K562 (cell line): Measurements from ENCODE around the gene SFPQ. TPM values are rescaled to one million over a fixed set of nuclear protein-coding genes. Genes with fewer than 3 reads are reported as not detected.

Source experiments
- E2F6 ChIP-seq, 2 experiments: IDR thresholded peaks; 2 replicates each; pipeline ENCODE4 v1.6.1; 2011; ENCODE audit warnings: borderline replicate concordance in 1 of 2, control low read depth in 1 of 2, low read depth in 1 of 2, low read length in 1 of 2, mild to moderate bottlenecking in 1 of 2, mixed read lengths in 1 of 2, moderate library complexity in 1 of 2; ENCODE audit not compliant: insufficient read depth in 1 of 2, insufficient read length in 1 of 2, poor library complexity in 1 of 2, severe bottlenecking in 1 of 2; ENCODE audit errors: extremely low read depth in 1 of 2
- EGR1 ChIP-seq: fragments of 450-650 bp; conservative IDR thresholded peaks from 2 replicates; pipeline ENCODE4 v1.6.1; 2017; ENCODE audit warnings: mild to moderate bottlenecking
- FOSL1 ChIP-seq: fragments of 200-800 bp; sonication (Bioruptor generic); conservative IDR thresholded peaks from 2 replicates; pipeline ENCODE4 v1.6.1; 2016; ENCODE audit warnings: missing genetic modification characterization, missing compliant biosample characterization
- GTF2B ChIP-seq: IDR thresholded peaks from 2 replicates; pipeline ENCODE4 v1.6.1; 2011; ENCODE audit not compliant: insufficient read length; ENCODE audit errors: extremely low read depth
- KAT2B ChIP-seq: IDR thresholded peaks from one replicate; pipeline ENCODE4 v1.6.1; 2012; ENCODE audit warnings: low read depth, mild to moderate bottlenecking, control low read depth, inconsistent platforms, low read length, moderate library complexity
- MED1 ChIP-seq: sonication (generic); formaldehyde crosslinking; IDR thresholded peaks from 2 replicates; pipeline ENCODE4 v1.8.1; 2023; ENCODE audit warnings: missing genetic modification reagents, borderline replicate concordance
- MYC ChIP-seq, 2 experiments: fragments of 250-450 bp in 1 of 2; sonication (Bioruptor Pico) in 1 of 2; IDR thresholded peaks; 2 replicates each; pipeline versions ENCODE4 v1.5.1 to v1.6.1; 2012 to 2021; ENCODE audit warnings: low read depth in 2 of 2, borderline replicate concordance in 1 of 2, improper control_type of control experiment in 1 of 2, low read length in 1 of 2, mild to moderate bottlenecking in 1 of 2, moderate library complexity in 1 of 2
- NR2F6 ChIP-seq: fragments of 450-650 bp; formaldehyde crosslinking; IDR thresholded peaks from 2 replicates; pipeline ENCODE4 v1.4.0; 2020; ENCODE audit warnings: mild to moderate bottlenecking
- POLR2A ChIP-seq: fragments of 450-650 bp; conservative IDR thresholded peaks from 2 replicates; pipeline ENCODE4 v1.6.1; 2016
- POLR2AphosphoS2 ChIP-seq: IDR thresholded peaks from 2 replicates; pipeline ENCODE4 v1.6.1; 2012; ENCODE audit warnings: low read length, improper control_type of control experiment
- POLR2G ChIP-seq: fragments of 200-400 bp; formaldehyde crosslinking; IDR thresholded peaks from 2 replicates; pipeline ENCODE4 v1.6.1; 2017; ENCODE audit warnings: low read depth, mild to moderate bottlenecking, antibody characterized with exemption, low read length, moderate library complexity
- SMAD3 ChIP-seq: fragments of 450-650 bp; formaldehyde crosslinking; conservative IDR thresholded peaks from 2 replicates; pipeline ENCODE4 v1.4.0; 2020; ENCODE audit warnings: mild to moderate bottlenecking
- ZBTB12 ChIP-seq: fragments of 250-450 bp; sonication (Bioruptor Pico); IDR thresholded peaks from 2 replicates; pipeline ENCODE4 v1.4.0; 2020
- ZBTB17 ChIP-seq: fragments of 450-650 bp; formaldehyde crosslinking; IDR thresholded peaks from 2 replicates; pipeline ENCODE4 v1.4.0; 2020; ENCODE audit warnings: mild to moderate bottlenecking
- ZNF140 ChIP-seq: fragments of 250-450 bp; sonication (Bioruptor Pico); IDR thresholded peaks from 2 replicates; pipeline ENCODE4 v1.8.0; 2021; ENCODE audit warnings: moderate library complexity, mild to moderate bottlenecking, inconsistent platforms
- ZNF197 ChIP-seq: fragments of 200-800 bp; sonication (Bioruptor generic); IDR thresholded peaks from 2 replicates; pipeline ENCODE4 v1.6.1; 2016; ENCODE audit warnings: low read depth, missing genetic modification characterization, missing compliant biosample characterization
- ZNF253 ChIP-seq: fragments of 250-450 bp; sonication (Bioruptor Pico); conservative IDR thresholded peaks from 2 replicates; pipeline ENCODE4 v1.6.1; 2021; ENCODE audit warnings: mild to moderate bottlenecking
- ZNF507 ChIP-seq: conservative IDR thresholded peaks from 2 replicates; pipeline ENCODE4 v1.6.1; 2017; ENCODE audit warnings: missing genetic modification characterization, missing compliant biosample characterization
- ZNF766 ChIP-seq: fragments of 200-800 bp; sonication (Bioruptor generic); conservative IDR thresholded peaks from 2 replicates; pipeline ENCODE4 v1.6.1; 2016; ENCODE audit warnings: missing genetic modification characterization, missing compliant biosample characterization
- ZNF830 ChIP-seq: fragments of 250-450 bp; sonication (Bioruptor Pico); IDR thresholded peaks from 2 replicates; pipeline ENCODE4 v1.5.0; 2021; ENCODE audit warnings: mild to moderate bottlenecking
- polyA plus RNA-seq, 8 experiments: library from polyadenylated mRNA; depleted of rRNA in 4 of 8; stranded (reverse) in 5 of 8; unstranded in 3 of 8; fragments of >200 nt; fragmentation: Nextera tagmentation in 2 of 8; fragmentation: Illumina TruSeq in 1 of 8; extraction: Ambion mirVana in 2 of 8; extraction: Trizol in 1 of 8; gene quantifications; 2 replicates each; pipeline versions ENCODE4 v1.2.1 to v1.2.3, GENCODE V29; 2011 to 2014; ENCODE audit warnings: inconsistent platforms in 1 of 8, missing spikeins in 1 of 8
- total RNA-seq, 7 experiments: library from RNA; depleted of rRNA in 6 of 7; stranded (reverse); fragments of >200 nt in 6 of 7; fragmentation: Illumina TruSeq in 2 of 7; extraction: Trizol in 2 of 7; gene quantifications; 2 replicates each; pipeline versions ENCODE4 v1.2.1 to v1.2.3, GENCODE V29; 2011 to 2021; ENCODE audit warnings: low replicate concordance in 1 of 7
- TF ChIP-seq, protein P1 (sequence below): fragments of 250-450 bp; sonication (Bioruptor Pico); IDR thresholded peaks from 2 replicates; pipeline ENCODE4 v1.5.0; 2021; ENCODE audit warnings: mild to moderate bottlenecking, moderate library complexity
- TF ChIP-seq, protein P2 (sequence below): fragments of 250-450 bp; sonication (Bioruptor Pico); IDR thresholded peaks from 2 replicates; pipeline ENCODE4 v1.5.0; 2021

SFPQ gene
- total and polyA plus RNA-seq, 9 of the 15 experiments (the other 6 are each of a cell fraction or from before 2014, with no cell fraction given): 69.7 to 562 (median 399) TPM

DNA sequence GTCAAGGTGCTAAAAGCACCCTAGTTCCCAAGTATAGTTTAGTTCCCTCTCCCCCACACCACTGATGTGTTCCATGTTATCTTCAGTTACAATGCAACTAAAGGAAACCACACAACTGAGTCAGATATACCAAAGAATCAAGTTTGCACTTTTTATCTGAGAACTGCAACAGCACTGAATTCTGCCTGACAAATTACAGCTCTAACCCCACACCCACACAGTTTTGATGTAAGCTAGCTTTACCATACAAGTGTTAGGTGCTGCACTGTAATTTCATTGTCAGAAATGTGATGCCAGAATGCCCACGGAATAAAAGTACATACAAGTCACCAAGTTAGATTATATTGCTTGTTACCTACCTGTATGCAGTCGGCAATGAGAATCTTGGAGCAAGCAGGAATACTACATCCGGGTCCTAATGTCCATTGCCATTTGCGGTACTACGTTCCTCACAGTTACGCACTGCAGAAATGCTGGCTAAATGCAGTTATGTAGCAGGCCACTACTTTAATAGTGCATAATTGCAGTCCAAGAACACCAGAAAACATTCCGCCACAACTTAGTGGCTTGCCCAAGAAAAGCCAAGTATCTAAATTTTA, 12.1 kb downstream of the SFPQ start (continued):
- TF ChIP-seq MYC (IDR thresholded peaks at IDR 0.05; ENCODE audit: low read depth, low read length) (no peak), MYC (CRISPR knock-in tag; IDR thresholded peaks at IDR 0.05; ENCODE audit: borderline replicate concordance, low read depth) (no peak), ZNF197 (CRISPR knock-in tag) (no peak), POLR2G (no peak), FOSL1 (tag) (peak; percentile 66), GTF2B (no peak), SMAD3 (CRISPR knock-in tag) (0 out of 2 replicates have a peak, but pooled peaks have one; percentile 48), POLR2A (peak; percentile 73), EGR1 (peak; percentile 61), ZBTB17 (no peak), ZNF140 (CRISPR knock-in tag) (no peak), KAT2B (no peak), ZNF253 (CRISPR knock-in tag) (no peak; the same call in 1 of the 2 replicates), E2F6 (IDR thresholded peaks at IDR 0.05; ENCODE audit: borderline replicate concordance in 1 of 2, extremely low read depth in 1 of 2, insufficient read depth in 1 of 2, insufficient read length in 1 of 2, low read depth in 1 of 2, low read length in 1 of 2, poor library complexity in 1 of 2, severe bottlenecking in 1 of 2) (no peak), ZNF766 (CRISPR knock-in tag) (no peak), NR2F6 (CRISPR knock-in tag) (no peak), MED1 (CRISPR knock-in tag) (no peak), ZNF830 (CRISPR knock-in tag) (no peak), POLR2AphosphoS2 (no peak), ZBTB12 (CRISPR knock-in tag) (no peak), ZNF507 (tag) (no peak)
- TF ChIP-seq, protein P1, sequence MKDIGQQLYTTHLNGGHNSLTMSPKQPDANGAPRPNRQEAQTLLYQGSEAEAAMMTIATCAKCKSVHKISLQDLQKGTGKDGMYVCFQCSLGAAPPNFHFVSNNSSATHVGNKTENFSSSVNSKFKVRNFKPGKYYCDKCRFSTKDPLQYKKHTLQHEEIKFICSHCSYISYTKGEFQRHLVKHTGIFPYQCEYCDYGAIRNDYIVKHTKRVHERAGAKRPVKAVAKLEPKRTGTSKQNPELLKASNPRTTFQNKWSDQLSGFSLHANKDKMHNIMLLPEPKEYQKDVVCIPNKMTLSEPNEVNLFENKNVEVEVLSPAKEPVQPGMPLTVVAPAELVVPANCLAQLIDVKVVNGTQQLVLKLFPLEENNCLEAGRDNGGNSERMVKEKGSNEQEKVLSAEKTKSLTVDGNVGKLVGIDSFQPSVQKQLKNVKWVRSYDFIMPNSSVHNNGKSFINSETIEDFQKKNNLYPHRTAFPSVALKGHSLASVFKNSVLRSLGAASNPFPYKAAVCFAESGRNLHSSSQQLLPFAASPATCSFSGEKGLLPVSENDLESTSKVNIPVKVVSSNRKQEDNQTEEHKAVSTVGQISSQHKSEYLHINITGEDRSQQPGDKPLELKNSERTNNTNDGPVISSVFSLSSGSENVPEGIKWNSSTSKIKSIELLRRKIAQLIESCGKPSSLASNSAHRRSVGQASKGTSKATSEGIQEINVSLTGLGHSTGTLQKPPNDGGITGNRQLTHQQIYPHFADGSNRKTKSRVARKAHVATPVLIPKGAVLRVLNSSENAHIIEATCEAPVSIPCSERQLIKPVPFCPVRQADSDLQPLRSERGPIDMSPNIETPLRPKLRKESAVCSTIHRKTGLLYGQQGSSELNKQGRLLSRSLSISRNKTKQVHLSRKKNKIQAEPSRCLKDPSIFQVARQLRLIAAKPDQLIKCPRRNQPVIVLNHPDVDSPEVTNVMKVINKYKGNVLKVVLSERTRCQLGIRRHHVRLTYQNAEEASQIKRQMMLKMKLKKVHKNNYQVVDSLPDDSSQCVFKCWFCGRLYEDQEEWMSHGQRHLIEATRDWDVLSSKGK (CRISPR knock-in tag): no peak
- TF ChIP-seq, protein P2, sequence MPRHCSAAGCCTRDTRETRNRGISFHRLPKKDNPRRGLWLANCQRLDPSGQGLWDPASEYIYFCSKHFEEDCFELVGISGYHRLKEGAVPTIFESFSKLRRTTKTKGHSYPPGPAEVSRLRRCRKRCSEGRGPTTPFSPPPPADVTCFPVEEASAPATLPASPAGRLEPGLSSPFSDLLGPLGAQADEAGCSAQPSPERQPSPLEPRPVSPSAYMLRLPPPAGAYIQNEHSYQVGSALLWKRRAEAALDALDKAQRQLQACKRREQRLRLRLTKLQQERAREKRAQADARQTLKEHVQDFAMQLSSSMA: no peak
